Choroid plexus epithelial cell (primary cell): Measurements from ENCODE around the gene KRT81.
"Not testable (repeated sequence)": the region's sequence is repeated elsewhere in the genome, so short reads cannot be mapped to it uniquely, and the experiment has no call there.

Experiments used
- DNase-seq: peaks from one replicate; pipeline ENCODE4 v3.0.0-alpha.2; 2010; ENCODE audit warnings: low read depth
- H3K4me3 ChIP-seq: 2 replicates; pipeline ENCODE4 v1.5.1; 2011; ENCODE audit warnings: low read depth, mild to moderate bottlenecking, control low read depth, low read length, moderate library complexity
- CTCF ChIP-seq: conservative IDR thresholded peaks from 2 replicates; pipeline ENCODE4 v1.5.1; 2011; ENCODE audit warnings: low read depth, mild to moderate bottlenecking, control low read depth, inconsistent platforms, low read length, moderate library complexity

The KRT81 gene

GRCh38 chr12:52260361-52261207, 30.8 kb downstream of the KRT81 start:
- TF ChIP-seq CTCF: no peak
- H3K4me3 ChIP-seq: no peak overlapping the region
- peak; percentile 63 for DNase-seq

- H3K4me3 ChIP-seq: no peak overlapping the region
- no peak for TF ChIP-seq CTCF
- DNase-seq: no peak
Measured at GRCh38 chr12:52259657-52260243, 31.6 kb downstream of the KRT81 start.

- peak; percentile 2 for TF ChIP-seq CTCF
- peak; percentile 52 for DNase-seq
- no peak overlapping the region for H3K4me3 ChIP-seq
Measured at GRCh38 chr12:52258335-52258901, 32.9 kb downstream of the KRT81 start.

GRCh38 chr12:52257922-52258321, 33.4 kb downstream of the KRT81 start:
- not testable (repeated sequence) for H3K4me3 ChIP-seq, DNase-seq

- no peak overlapping the region for H3K4me3 ChIP-seq
- no peak for DNase-seq
- TF ChIP-seq CTCF: no peak
Measured at GRCh38 chr12:52257074-52257551, 34.2 kb downstream of the KRT81 start.

GRCh38 chr12:52256584-52256935, 34.8 kb downstream of the KRT81 start:
- no peak for TF ChIP-seq CTCF
- no peak for DNase-seq
- H3K4me3 ChIP-seq: no peak overlapping the region

- no peak for TF ChIP-seq CTCF
- DNase-seq: no peak
- H3K4me3 ChIP-seq: no peak overlapping the region
Measured at GRCh38 chr12:52255926-52256583, 35.3 kb downstream of the KRT81 start.
